NT2/D1 (cell line): ENCODE measurements around the gene C8G.

Experiments
- DNase-seq: peaks from one replicate; pipeline ENCODE4 v3.0.0-alpha.2; 2011; ENCODE audit warnings: low read depth, low spot score
- H3K27me3 ChIP-seq: 2 replicates; pipeline ENCODE4 v1.6.0; 2011; ENCODE audit warnings: mild to moderate bottlenecking; ENCODE audit not compliant: insufficient read length, insufficient read depth
- H3K36me3 ChIP-seq: 2 replicates; pipeline ENCODE4 v1.6.1; 2011; ENCODE audit warnings: mild to moderate bottlenecking, low read length, mixed read lengths; ENCODE audit not compliant: insufficient read depth, insufficient read length
- H3K4me1 ChIP-seq: 2 replicates; pipeline ENCODE4 v1.5.1; 2011; ENCODE audit not compliant: insufficient read depth, insufficient read length
- H3K4me3 ChIP-seq: 2 replicates; pipeline ENCODE4 v1.5.1; 2011; ENCODE audit warnings: low read depth; ENCODE audit not compliant: insufficient read length
- H3K9ac ChIP-seq: 2 replicates; pipeline ENCODE4 v1.6.0; 2011; ENCODE audit warnings: low read depth; ENCODE audit not compliant: insufficient read length
- H3K9me3 ChIP-seq: 2 replicates; pipeline ENCODE4 v1.5.1; 2011; ENCODE audit warnings: mild to moderate bottlenecking, low read length; ENCODE audit not compliant: insufficient read depth
- SUZ12 ChIP-seq: IDR thresholded peaks from 2 replicates; pipeline ENCODE4 v1.6.1; 2011; ENCODE audit not compliant: insufficient read length, insufficient read depth; ENCODE audit errors: extremely low read depth
- YY1 ChIP-seq: IDR thresholded peaks from 2 replicates; pipeline ENCODE4 v1.6.1; 2011; ENCODE audit not compliant: insufficient read length, insufficient read depth
- ZNF274 ChIP-seq: IDR thresholded peaks from 2 replicates; pipeline ENCODE4 v1.6.1; 2011; ENCODE audit warnings: mild to moderate bottlenecking, low read depth, low read length

The C8G gene

DNA sequence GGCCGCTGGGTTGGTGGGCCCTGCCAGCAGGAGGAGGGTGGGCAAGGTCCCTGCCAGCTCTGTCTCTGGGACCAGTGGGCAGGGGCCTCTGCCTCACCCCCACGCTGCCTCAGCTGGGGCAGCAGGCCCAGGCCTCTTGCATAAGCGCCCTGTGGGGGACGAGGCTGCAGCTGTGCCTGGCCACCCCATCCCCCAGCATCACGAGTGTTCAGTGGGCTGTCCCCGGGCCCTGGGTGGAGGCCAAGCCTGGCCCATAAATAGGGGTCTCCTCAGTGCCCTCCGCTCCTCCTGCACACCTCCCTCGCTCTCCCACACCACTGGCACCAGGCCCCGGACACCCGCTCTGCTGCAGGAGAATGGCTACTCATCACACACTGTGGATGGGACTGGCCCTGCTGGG is 32.2 kb downstream of the C8G start, which contains the start of gene PTGDS:
TSS of gene PTGDS (plus strand) at position 282 of the 400 bp plus-strand sequence. CDS start at position 357, 75 bp downstream.
- no peaks in the 10 kb centered on the region for H3K36me3 ChIP-seq
- no peaks in the 10 kb centered on the region for H3K9me3 ChIP-seq
- H3K4me1 ChIP-seq, result peaks cover 42% of the 10 kb centered on the region
- H3K27me3 ChIP-seq, result peaks cover 12% of the 10 kb centered on the region
- TF ChIP-seq YY1 (no peak), ZNF274 (no peak), SUZ12 (no peak)
- H3K4me3 ChIP-seq, result peak within 1 kb of the TSS; percentile 76
- no peak for DNase-seq
- H3K9ac ChIP-seq, result peak within 1 kb of the TSS; percentile 79

- TF ChIP-seq YY1, result no peak
- TF ChIP-seq ZNF274, result no peak
- TF ChIP-seq SUZ12, result no peak
- no peaks in the 10 kb centered on the region for H3K36me3 ChIP-seq
- H3K9me3 ChIP-seq, result no peaks in the 10 kb centered on the region
- peaks cover 12% of the 10 kb centered on the region for H3K27me3 ChIP-seq
- peak overlapping the region; percentile 76 for H3K4me3 ChIP-seq
- peak overlapping the region; percentile 79 for H3K9ac ChIP-seq
- peaks cover 45% of the 10 kb centered on the region for H3K4me1 ChIP-seq
- DNase-seq, result no peak
Observed at GRCh38 chr9:136977649-136978072, 32.6 kb downstream of the C8G start.

DNA sequence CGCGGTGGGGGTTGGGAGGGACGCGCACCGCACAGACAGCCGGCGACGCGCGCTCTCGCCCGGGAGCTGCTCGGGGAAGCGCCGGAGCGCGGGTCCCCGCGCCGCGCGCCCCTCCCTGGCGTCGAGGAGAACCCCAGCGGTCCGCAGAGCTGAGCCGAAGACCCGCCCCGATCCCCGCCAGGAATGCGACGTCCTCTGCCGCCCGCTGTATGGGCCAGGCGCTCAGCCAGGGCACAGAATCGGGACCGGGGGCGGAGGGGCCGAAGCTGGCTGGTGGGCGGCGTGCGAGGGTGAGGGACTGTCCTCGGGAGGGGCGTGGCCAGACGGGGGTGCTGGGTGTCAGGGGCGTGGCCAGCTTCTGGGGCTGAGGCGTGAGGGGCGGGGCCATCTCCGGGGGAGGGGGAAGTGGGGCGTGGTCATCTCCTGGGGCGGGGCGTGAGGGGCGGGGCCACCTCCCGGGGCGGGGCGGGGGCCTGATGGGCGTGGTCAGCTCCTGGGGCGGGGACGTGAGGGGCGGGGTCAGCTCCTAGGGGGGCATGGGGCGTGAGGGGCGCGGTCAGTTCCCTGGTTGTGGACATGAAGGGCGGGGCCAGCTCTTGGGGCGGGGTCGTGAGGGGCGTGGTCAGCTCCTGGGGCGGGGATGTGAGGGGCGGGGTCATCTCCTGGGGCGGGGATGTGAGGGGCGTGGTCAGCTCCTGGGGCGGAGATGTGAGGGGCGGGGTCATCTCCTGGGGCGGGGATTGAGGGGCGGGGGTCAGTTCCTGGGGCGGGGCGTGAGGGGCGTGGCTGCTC is 33.2 kb downstream of the C8G start:
- Histone ChIP-seq H3K36me3 (no peaks in the 10 kb centered on the region), H3K4me3 (peak overlapping the region; percentile 76), H3K27me3 (peaks cover 12% of the 10 kb centered on the region), H3K4me1 (peaks cover 47% of the 10 kb centered on the region), H3K9ac (peak overlapping the region; percentile 79), H3K9me3 (no peaks in the 10 kb centered on the region)
- peak; percentile 49 for DNase-seq
- TF ChIP-seq SUZ12 (no peak), YY1 (no peak), ZNF274 (no peak)

DNA sequence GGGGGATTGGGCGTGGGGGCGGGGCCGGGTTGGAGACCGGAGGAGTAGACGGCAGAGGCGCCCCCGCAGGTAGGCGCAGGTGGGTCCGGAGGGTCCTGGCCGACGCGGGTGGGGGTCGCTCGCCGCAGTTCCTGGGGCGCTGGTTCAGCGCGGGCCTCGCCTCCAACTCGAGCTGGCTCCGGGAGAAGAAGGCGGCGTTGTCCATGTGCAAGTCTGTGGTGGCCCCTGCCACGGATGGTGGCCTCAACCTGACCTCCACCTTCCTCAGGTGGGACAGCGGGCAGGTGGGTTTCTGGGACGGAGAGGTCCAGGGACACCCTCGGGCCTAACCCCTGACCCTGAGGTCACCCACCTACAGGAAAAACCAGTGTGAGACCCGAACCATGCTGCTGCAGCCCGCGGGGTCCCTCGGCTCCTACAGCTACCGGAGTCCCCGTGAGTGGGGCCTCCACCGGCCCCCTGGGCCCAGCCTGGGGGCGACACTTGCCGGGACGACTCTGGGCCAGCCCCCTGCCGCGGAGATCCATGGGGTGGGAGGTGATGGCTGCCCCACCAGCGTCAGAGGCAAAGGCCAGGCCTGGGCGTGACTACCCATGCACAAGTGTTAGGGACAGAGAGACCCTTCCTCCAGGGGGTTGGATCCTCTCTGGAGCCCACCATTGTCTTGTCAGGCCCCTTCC is 34.0 kb downstream of the C8G start:
- peaks cover 12% of the 10 kb centered on the region for H3K27me3 ChIP-seq
- no peaks in the 10 kb centered on the region for H3K9me3 ChIP-seq
- no peaks in the 10 kb centered on the region for H3K36me3 ChIP-seq
- peaks cover 47% of the 10 kb centered on the region for H3K4me1 ChIP-seq
- no peak overlapping the region for H3K9ac ChIP-seq
- TF ChIP-seq SUZ12 (no peak), ZNF274 (no peak), YY1 (no peak)
- DNase-seq, result no peak
- H3K4me3 ChIP-seq, result peak overlapping the region; percentile 24

- Histone ChIP-seq H3K9me3 (no peaks in the 10 kb centered on the region), H3K4me3 (no peak overlapping the region), H3K9ac (peak overlapping the region; percentile 50), H3K4me1 (peaks cover 50% of the 10 kb centered on the region), H3K36me3 (no peaks in the 10 kb centered on the region), H3K27me3 (peaks cover 12% of the 10 kb centered on the region)
- no peak for DNase-seq
- TF ChIP-seq SUZ12 (no peak), YY1 (no peak), ZNF274 (no peak)
Observed at GRCh38 chr9:136979769-136980587, 34.9 kb downstream of the C8G start.

DNA sequence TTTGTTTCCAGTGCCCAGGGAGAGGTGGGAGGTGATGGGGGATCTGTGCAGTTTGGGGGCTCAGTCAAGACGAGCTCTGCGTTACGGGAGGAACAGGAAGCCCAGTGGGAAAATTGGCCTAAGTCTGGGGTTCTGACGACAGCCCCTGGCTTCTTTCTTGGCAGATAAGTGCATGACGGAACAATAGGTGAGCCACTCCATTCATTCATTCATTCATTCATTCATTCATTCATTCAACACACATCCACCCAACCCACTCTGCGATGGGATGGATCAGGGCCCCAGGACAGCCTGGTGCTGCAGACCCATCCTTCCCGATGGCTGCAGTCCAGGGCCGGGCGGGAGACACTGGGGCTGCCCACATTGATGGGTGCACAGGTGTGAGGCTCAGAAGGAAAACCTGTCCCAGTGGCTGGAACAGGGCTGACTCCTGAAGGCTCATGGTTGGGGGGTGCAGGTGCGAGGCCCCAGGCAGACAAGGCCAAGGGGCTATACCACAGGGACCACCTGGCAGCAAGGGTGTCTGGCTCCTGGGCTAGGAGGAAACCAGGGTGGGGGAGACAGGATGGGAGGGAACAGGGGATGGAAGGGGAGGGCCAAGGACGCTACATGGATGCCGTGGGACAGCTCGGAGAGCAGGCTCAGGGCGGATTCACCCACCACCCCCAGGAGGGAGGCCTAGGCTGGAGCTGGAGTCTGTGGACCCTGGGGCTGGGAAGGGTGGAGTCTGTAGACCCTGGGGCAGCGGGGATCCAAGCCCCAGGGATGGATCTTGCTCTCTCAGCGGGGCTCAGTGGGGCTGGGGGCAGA is 35.8 kb downstream of the C8G start:
- no peak for DNase-seq
- no peak overlapping the region for H3K4me3 ChIP-seq

More for the DNA sequence above, 35.8 kb downstream of the C8G start:
- Histone ChIP-seq H3K9ac (peak overlapping the region; percentile 17), H3K36me3 (no peaks in the 10 kb centered on the region), H3K9me3 (no peaks in the 10 kb centered on the region), H3K27me3 (peaks cover 12% of the 10 kb centered on the region), H3K4me1 (peaks cover 55% of the 10 kb centered on the region)
- TF ChIP-seq ZNF274 (no peak), YY1 (no peak), SUZ12 (no peak)
